HG03097 (cell line): ENCODE measurements around the gene TMPRSS6.

ENCODE experiments used
- ATAC-seq: cut with Tn5 transposase; IDR thresholded peaks from one replicate; pipeline ENCODE4 v1.9.1; 2021; ENCODE audit not compliant: unreplicated experiment, low FRiP score

TMPRSS6 gene

DNA sequence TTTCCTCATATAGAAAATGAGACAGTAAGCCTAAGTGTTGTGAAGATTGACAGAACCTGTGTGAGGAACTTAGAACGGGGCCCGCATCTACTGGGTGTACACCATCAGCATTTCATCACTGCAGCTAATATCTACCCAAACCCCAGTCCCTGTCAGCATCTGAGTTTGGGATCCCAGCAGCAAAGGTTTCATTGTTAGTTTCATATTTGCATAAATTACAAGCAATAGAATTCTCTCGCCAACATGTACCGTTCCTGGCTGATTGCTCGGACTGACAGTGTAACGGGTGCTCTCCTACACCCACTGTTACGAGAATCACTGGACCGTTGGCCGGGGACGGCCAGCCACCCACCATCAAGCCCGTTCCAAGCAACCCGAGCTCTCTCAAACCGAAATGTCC, 10.4 kb upstream of the TMPRSS6 start:
- ATAC-seq: no peak

DNA sequence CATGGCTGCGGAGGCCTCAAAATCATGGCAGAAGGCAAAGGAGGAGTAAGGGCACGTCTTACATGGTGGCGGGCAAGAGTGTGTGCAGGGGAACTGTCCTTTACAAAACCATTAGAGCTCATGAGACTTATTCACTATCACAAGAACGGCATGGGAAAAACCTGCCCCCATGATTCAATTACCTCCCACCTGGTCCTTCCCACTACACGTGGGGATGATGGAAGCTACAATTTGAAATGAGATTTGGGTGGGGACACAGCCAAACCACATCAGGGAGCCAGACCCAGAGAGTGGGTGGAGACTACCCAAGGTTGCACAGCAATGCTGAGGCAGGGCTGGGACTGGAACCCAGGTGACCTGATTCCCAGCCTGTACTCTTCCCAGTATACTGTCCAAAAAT, 8.6 kb upstream of the TMPRSS6 start:
- ATAC-seq: no peak

DNA sequence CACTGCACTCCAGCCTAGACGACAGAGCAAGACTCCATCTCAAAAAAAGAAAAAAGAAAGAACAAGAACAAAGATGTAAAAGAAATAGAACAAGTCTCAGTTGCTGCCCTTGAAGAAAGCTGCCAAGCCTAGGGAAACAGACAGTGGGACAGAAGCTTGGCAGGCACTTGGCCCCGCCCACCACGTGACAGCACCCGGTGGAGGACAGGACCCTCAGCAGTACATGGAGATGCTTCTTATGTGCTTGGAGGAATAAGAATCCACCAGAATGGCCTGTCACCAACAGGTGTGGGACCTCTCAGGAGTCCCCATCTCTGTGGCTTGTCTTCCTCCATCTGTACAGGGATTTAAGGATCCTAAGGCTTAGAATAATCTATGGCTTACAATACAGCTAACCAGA, 7.6 kb upstream of the TMPRSS6 start:
- no peak for ATAC-seq

DNA sequence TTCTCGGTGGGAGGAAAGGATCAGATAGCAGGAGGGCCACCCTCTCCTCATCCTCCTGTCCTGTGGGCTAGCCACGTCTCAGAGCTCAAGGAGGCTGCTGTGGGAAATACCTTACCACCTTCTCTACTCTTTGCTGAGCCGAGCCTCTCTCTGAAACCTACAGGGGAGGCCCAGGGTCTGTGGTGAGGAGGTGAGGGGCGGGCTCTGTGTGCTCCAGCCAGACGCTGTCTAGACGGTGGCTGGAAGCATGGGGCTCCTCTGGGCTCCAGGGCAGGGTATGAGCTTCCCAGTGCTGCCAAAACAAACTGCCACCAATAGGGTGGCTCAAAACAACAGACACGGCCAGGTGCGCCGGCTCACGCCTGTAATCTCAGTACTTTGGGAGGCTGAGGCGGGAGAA, 5.5 kb upstream of the TMPRSS6 start:
- no peak for ATAC-seq

DNA sequence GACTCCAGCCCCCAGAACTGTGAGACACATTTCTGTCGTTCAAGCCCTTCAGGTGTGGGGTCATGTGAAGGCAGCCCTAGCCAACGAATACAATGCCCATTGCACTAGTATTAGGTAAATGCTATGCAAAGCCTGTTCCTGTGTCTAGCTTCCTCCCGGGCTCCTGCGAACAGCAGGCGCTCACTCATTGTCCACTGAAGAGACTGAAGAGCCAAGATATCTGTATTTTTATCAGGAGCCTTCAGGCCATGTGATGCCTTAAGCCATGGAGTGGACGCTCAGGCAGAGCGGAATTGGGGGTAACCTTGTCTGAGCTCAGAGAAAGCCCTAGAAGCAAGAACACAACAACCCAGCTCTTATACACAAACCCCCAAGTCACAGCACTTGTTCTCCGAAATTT, 4.2 kb upstream of the TMPRSS6 start:
- no peak for ATAC-seq

DNA sequence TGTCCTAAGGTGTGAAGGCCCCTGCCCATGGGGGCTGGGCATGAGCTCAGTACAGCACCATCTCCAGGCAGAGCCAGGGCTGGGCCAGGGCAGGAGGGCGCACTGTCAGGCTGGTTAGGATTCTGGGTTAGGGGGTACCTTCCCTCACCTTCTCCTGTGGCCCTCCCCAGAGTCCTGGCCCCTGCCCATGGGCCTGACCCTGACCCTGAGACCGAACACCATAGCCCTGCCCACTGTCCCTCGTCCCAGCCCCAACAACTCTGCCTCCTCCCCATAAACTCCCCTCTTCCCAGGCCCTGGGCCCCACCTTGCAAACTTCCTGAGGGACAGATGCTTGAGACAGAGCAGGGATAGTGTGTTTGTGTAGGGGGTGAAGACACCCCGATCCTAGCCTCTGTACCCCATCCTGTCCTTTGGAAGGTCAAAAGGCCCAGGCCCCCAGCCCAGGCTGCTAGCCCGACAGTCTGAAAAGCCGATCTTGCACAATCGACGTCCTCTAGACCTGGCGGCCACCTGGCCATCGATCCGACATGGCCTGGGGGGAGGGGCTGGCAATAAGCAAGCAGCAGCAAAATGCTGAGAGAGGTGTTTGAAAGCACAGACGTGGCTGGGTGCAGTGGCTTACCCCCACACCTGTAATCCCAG, 2.7 kb upstream of the TMPRSS6 start:
- no peak for ATAC-seq

DNA sequence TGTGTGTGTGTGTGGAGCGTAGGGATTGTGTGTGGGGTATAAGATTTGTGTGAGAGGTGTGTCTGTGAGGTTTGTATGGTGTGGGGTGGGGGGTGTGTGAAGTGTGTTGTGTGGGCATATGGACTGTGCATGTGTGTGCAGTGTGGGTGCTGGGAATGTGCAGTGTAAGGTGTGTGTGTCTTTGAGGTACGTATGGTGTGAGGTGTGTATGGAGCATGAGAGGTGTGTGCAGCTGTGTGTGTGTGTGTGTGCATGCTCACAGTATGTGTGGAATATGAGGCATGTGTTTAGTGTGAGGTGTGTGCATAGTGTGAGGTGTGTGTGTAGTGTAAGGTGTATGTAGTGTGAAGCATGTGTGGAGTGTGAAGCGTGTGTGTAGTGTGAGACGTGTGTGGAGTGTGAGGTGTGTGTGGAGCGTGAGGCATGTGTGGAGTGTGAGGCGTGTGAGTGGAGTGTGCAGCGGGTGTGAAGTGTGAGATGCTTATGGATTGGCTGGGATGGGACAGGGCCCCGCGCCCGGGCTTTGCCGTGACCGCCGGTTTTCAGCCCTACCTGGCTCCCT, 1.7 kb upstream of the TMPRSS6 start:
- ATAC-seq: no peak

DNA sequence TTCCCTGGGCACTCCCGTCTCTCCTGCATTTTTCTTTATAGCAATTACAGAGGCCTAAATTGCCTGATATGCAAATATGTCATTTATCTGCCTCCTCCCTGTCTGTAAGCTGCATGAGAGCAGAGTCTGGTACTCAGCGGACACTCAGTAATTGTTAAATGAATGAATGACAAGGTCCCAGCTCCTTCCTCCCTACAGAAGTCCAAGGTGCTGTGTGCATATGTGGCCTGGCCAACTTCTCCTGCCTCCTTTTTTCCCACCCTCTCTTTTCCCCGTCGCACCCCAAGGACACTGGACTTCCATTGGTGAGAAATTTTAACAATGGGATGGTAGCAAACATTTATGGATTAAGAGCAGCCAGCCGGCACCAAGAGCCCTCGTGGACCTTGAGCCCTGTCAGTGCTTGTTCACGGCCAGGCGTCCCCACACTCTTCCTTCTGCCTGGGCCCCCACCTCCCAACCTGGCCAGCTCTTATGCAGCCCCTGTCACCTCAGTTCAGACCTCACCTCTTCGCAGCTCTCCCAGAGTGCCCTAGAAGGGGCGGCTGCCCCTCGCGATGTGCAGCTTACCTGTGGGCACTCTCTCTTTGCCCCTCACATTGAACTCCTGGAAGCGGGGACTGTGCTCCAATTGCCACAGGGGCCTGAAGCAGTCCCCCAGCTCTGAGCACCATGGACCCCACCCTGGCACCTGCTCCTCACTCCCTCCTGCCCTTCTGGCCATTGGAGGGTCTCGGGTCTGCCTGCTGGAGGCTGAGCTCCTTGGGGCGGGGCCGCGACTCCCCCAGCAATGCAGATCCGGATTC, 1.5 kb downstream of the TMPRSS6 start:
- ATAC-seq: no peak

DNA sequence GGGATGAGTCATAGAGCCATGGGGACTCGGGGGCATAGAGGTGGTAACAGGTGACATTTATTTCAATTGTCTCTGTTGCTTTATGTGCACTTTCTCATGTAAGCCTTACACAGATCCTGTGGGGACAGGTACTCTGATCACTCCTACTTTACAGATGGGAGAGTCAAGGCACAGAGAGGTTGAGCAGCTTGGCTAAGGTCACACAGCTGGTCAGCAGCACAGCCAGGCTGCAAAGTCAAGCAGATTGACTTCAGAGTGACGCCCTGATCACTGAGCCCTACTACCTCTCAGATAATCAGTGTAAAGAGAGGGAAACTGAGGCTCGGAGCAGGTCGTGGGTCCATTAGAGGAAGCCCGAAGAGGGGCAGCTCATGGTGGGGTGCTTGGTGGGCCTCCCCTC, 3.5 kb downstream of the TMPRSS6 start:
- no peak for ATAC-seq

DNA sequence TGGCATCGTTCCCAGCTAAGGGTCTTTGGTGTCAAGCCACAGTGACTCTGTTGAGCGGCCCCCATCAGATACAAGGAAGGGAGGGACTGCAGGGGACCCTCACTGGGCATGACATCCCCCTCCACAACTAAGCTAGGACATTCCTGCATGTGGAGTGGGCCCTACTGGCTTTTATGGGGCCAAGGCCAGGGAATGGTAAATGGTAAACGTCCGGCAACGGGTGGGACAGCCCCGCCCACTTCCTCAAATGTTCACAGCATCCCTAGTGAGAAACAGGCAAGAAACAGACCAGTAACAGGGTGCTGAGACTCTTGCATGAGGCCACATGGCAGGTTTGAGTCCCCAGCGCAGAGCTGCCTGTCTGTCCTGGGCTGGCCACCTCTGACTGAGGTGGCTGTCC, 4.4 kb downstream of the TMPRSS6 start:
- no peak for ATAC-seq

DNA sequence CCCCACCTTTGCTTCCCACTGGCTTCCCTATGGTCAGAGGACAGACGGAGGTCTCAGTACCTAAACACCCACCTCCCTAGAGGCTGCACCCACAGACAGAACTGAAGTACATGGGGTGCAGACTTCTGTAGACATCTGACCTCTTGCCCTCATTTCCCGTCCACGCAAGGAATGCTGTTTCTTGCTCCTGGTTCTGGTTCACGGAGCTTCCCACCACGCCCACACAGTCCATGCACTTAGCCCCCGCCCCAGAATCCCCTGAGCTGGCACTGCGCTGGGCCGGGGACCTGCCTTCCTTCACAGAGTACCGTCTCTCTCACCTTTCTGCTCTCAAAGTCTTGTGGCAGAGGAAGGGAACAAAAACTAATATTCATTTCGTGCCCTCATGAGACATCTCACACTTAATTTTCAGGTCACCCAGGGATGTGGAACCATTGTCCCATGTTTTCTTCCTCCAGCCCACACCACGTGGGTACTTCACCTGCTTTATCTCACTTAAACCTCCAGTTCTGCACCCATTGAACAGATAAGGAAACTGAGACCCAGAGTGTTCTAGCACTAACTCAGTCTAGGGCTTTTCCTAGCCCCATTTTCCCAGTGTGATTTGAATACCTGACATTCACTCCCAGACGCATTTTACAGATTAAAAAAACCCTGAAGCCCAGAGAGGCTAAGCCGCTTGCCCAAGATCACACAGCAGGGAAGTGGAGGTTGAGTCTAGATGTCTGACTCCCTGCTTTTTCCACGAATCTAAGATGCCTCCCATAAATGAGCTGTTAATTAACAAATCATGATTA, 5.7 kb downstream of the TMPRSS6 start:
- no peak for ATAC-seq

DNA sequence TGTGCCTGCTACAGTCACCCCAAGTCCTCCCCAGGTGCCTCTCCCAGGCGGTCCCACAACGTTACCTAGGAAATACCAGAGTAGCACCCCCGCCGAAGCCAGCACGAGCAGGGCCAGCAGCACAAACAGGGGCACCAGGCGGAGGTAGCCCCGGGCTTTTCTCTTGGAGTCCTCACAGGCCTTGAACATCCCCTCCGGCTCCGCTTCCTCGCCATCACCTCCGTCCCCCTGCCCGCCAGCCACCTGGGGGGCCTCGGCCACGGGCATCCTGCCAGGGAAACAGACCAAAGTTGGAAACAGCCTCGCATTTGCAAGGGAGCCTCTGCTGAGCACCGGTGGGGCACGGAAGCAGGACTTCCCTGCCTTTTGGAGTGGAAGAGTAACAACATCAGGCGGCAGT, 6.4 kb downstream of the TMPRSS6 start:
- ATAC-seq: no peak

DNA sequence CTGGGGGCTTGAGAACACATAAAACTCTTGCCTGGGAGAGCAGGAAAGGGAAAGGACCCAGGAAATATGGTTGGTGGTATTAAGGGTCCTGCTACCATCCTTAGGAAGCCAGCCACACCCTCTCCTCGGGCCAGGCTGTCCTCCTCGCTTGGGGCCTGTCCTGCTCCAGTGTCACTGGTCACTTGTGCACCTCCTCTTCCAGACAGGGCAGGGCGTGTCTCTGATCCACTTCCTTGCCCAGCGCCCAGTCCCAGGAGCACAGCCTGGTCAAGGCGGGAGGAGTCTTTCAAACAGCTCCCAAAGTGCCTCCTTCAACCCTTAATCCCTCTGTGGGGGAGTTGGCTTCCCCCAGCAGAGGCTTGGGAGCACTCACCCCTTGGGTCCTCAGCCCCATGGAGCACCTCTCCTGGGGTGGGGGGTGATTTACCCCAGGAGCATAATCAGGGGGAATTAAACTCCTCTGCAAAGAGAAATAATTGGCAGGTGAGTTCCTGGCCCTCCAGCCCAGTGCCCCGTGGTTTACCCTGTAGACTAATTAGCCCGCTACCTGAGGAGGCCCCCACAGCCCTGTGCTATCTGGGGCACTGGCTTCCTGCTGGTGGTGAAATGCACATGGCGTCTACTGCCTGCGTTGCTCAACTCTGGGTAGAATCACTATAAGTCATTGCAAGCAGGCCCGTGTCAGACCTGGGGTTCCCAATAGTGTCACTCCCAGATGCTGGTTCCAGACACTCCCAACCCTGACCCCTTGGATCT, 8.0 kb downstream of the TMPRSS6 start:
- ATAC-seq: no peak

DNA sequence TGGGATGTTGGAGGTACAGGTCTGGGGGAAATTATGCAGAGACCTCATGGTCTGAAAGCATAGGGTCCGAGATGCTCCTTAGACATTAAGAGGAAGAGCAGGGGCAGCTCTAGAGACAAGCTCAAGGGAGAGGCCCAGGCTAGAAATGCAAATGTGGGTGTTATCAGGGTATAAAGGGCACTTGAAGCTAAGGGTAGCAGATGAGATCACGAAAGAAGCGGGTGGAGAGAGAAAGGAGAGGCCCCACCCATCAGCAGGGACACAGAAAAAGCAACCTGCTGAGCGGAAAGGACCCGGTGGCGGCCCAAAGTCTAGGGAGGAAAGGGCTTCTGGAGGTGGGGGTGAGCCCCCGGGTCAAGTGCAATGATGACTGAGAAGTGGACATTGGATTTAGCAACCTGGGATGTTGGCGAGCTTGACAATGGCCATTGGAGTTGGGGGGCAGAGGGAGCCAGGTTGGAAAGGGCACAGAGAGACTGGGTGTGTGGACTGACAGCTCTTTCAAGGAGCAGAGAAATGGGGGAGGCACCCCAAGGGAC, 8.9 kb downstream of the TMPRSS6 start:
- ATAC-seq: no peak

DNA sequence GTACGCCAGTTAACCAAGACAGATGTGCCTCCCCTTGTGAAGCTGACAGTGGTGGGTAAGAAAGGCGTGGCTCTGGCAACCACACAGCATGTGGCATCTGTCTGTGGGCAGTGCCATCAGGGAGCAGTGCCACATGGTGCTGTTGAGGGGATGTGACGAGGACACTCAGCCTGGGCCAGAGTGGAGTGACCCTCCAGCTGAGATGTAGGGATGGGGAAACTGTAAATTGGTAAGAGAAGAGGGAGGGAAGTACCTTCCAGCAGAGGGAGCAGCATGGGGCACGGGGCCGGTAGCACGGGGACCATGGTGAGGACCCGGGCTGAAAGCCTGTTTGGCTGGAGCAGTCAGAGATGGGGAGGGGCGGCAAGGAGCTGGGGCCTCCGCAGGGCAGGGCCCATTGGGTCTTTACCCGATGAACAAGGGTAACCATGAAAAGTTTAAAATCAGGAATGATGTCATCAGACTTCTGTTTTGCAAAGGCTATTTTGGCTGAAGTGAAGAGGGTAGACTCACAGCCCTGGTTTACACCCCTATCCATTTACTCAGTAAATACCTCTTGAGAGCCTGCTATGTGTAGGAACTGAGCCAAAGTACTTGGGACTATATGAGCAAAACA, 10.4 kb downstream of the TMPRSS6 start:
- ATAC-seq: no peak

DNA sequence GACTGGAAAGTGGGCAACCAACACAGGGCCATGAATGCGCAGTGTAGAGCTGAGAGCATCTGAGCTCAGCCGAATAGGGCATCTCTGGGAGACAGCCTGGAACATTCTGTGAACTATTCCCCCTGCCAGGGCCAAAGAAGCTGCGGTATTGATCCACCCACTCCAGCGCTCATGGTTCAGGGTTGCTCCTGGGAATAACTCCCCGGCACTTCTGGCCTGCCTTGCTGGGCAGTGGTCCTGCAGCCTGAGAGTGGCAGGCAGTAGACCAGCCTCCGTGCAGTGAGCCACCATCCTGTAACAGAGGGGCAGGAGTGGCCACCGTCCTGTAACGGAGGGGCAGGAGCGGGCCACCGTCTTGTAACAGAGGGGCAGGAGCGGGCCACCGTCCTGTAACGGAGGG, 12.2 kb downstream of the TMPRSS6 start:
- no peak for ATAC-seq

DNA sequence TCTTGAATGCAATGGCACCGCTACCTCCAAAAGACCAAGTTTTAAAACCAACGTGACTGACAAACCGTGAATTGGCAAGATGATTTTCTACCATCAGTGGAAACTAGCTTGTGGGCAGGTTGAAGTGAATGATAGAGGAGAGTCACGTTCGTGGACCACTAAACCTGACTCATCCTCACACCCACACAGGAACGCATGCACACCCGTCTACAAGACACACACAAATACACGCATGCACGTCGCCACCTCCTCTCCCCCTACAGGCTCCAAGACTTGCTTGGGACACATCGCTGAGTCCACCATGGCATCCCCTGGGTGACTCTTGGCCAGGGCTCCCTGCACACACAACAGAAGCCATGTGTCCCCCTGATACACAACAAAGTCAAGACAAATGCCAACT, 14.4 kb downstream of the TMPRSS6 start:
- no peak for ATAC-seq

DNA sequence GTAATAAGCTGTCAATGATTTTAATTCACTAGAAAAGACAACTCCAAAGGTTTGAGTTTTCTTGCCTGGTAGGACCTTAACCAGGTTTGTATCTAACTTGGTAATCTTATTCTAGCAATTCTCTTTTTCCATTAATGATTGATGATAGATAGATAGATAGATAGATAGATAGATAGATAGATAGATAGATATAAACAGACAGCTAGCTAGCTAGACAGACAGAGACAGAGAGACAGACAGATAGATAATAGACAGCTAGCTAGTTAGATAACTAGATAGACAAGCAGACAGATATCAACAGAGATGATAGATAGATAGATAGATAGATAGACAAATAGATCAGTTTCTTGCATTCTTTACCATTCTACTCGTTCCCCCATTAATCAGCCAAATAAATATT, 15.3 kb downstream of the TMPRSS6 start:
- no peak for ATAC-seq

DNA sequence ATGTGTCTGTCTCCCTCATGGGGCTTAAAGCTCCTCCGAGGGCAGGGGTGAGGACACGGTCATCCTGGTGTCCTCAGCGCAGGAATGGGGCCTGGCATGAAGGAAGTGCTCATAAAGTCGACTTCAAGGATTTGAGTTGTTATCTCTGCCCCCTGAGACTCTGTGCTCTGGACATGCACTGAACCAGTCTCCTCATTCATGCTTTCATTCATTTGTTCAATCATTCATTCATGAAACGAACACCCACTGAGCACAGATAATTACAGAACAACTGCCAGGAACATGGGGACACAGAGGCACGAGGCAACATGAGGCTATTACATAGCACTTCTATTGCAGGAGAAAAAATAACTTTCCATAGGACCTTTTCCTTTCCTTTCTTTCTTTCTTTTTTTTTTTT, 16.5 kb downstream of the TMPRSS6 start:
- ATAC-seq: no peak

DNA sequence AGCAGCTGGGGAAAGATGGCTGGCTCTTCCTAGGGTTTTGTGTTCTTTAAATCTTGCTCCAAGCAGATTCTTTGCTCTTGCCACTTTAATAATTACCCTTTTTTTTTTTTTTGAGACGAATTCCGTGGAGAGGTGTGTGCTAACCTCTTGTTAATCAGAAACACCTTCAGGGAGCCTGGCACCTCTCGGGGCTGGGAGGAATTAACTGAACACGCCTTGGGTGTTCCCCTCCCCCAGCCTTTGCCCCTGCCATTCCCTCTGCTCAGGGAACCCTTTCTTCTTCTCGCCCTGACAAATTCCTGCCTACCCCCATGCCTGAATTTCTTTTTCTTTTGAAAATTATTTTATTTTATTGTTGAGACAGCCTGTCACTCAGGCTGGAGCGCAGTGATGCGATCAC, 17.5 kb downstream of the TMPRSS6 start:
- ATAC-seq: no peak
